WTC11 (cell line): ENCODE results near the gene MT1H. TPM values are rescaled to one million over a fixed set of nuclear protein-coding genes. Genes with fewer than 3 reads are reported as not detected.

Source experiments
- ATAC-seq: fragments of 200-7000 bp; cut with Tn5 transposase; 2 replicates; pipeline ENCODE4 v1.10.0; 2021; ENCODE audit warnings: mild to moderate bottlenecking, moderate library complexity
- CTCF ChIA-PET: fragments of 300-600 bp; sonication (Branson Sonifier 250); formaldehyde crosslinking; loops from one replicate; lab custom pipeline; 2021; ENCODE audit warnings: antibody characterized with exemption; lab: Charles Lee
- POLR2A ChIA-PET: fragments of 350-600 bp; sonication (Branson Sonifier 250); formaldehyde crosslinking; loops from one replicate; lab custom pipeline; 2021; ENCODE audit warnings: antibody characterized with exemption; lab: Charles Lee
- DNase-seq: peaks from one replicate; pipeline ENCODE4 v3.0.0; 2021; ENCODE audit warnings: low spot score
- H3K27ac Mint-ChIP-seq: 2 replicates; pipeline ENCODE4 v1.8.0; 2021; ENCODE audit warnings: mixed read lengths
- H3K27me3 Mint-ChIP-seq: 2 replicates; pipeline ENCODE4 v1.8.0; 2021; ENCODE audit warnings: low read depth, mild to moderate bottlenecking, moderate library complexity, mixed read lengths
- H3K36me3 Mint-ChIP-seq: 2 replicates; pipeline ENCODE4 v1.8.0; 2021; ENCODE audit warnings: mixed read lengths
- H3K4me1 Mint-ChIP-seq: 2 replicates; pipeline ENCODE4 v1.8.0; 2022; ENCODE audit warnings: mixed read lengths
- H3K4me3 Mint-ChIP-seq: 2 replicates; pipeline ENCODE4 v1.8.0; 2021; ENCODE audit warnings: mild to moderate bottlenecking, moderate library complexity, mixed read lengths
- H3K9me3 Mint-ChIP-seq: 2 replicates; pipeline ENCODE4 v1.8.0; 2021; ENCODE audit warnings: mixed read lengths
- ATF3 ChIP-seq: sonication (generic); formaldehyde crosslinking; conservative IDR thresholded peaks from 2 replicates; pipeline ENCODE4 v1.8.1; 2022; ENCODE audit warnings: mild to moderate bottlenecking, missing genetic modification reagents
- CTCF ChIP-seq: fragments of 200-600 bp; IDR thresholded peaks from 2 replicates; pipeline ENCODE4 v1.8.0; 2022; ENCODE audit warnings: antibody characterized with exemption
- E2F4 ChIP-seq: sonication (generic); formaldehyde crosslinking; IDR thresholded peaks from 2 replicates; pipeline ENCODE4 v1.8.1; 2022; ENCODE audit warnings: low read depth, mild to moderate bottlenecking, moderate library complexity, missing genetic modification reagents, borderline replicate concordance
- EMX1 ChIP-seq: fragments of 250-450 bp; sonication (Bioruptor Pico); IDR thresholded peaks from 2 replicates; pipeline ENCODE4 v1.8.0; 2021; ENCODE audit warnings: mild to moderate bottlenecking
- GABPB1 ChIP-seq: sonication (generic); formaldehyde crosslinking; IDR thresholded peaks from 2 replicates; pipeline ENCODE4 v1.8.1; 2023; ENCODE audit warnings: mild to moderate bottlenecking, missing genetic modification reagents
- GRHL2 ChIP-seq: fragments of 250-450 bp; sonication (Bioruptor Pico); IDR thresholded peaks from 2 replicates; pipeline ENCODE4 v1.8.0; 2022; ENCODE audit warnings: mild to moderate bottlenecking, moderate library complexity; ENCODE audit not compliant: insufficient replicate concordance, severe bottlenecking
- GTF2I ChIP-seq: fragments of 250-450 bp; sonication (Bioruptor Pico); conservative IDR thresholded peaks from 2 replicates; pipeline ENCODE4 v1.4.0; 2021; ENCODE audit warnings: mild to moderate bottlenecking
- IRF2 ChIP-seq: sonication (generic); formaldehyde crosslinking; IDR thresholded peaks from 2 replicates; pipeline ENCODE4 v1.8.0; 2022; ENCODE audit warnings: low read depth, missing genetic modification reagents, borderline replicate concordance
- NR1H2 ChIP-seq: sonication (generic); formaldehyde crosslinking; IDR thresholded peaks from 2 replicates; pipeline ENCODE4 v1.9.0; 2021; ENCODE audit warnings: mild to moderate bottlenecking, moderate library complexity, missing genetic modification reagents
- PRRX2 ChIP-seq: fragments of 250-450 bp; sonication (Bioruptor Pico); IDR thresholded peaks from 2 replicates; pipeline ENCODE4 v1.8.0; 2021; ENCODE audit warnings: mild to moderate bottlenecking
- RORB ChIP-seq: fragments of 250-450 bp; sonication (Bioruptor Pico); IDR thresholded peaks from 2 replicates; pipeline ENCODE4 v1.9.0; 2021; ENCODE audit warnings: mild to moderate bottlenecking
- SMAD3 ChIP-seq: sonication (generic); formaldehyde crosslinking; IDR thresholded peaks from 2 replicates; pipeline ENCODE4 v1.8.0; 2022; ENCODE audit warnings: missing genetic modification reagents, mild to moderate bottlenecking, borderline replicate concordance
- SP1 ChIP-seq: sonication (generic); formaldehyde crosslinking; conservative IDR thresholded peaks from 2 replicates; pipeline ENCODE4 v1.8.1; 2022; ENCODE audit warnings: missing genetic modification reagents
- TP53 ChIP-seq: sonication (generic); formaldehyde crosslinking; IDR thresholded peaks from 2 replicates; pipeline ENCODE4 v1.8.1; 2023; ENCODE audit warnings: mild to moderate bottlenecking, missing genetic modification reagents
- USF1 ChIP-seq: sonication (generic); formaldehyde crosslinking; IDR thresholded peaks from 2 replicates; pipeline ENCODE4 v1.8.0; 2022; ENCODE audit warnings: mild to moderate bottlenecking, missing genetic modification reagents
- ZNF396 ChIP-seq: fragments of 250-450 bp; sonication (Bioruptor Pico); IDR thresholded peaks from 2 replicates; pipeline ENCODE4 v1.8.0; 2021; ENCODE audit warnings: mild to moderate bottlenecking, moderate library complexity, borderline replicate concordance
- ZNF425 ChIP-seq: fragments of 250-450 bp; sonication (Bioruptor Pico); conservative IDR thresholded peaks from 2 replicates; pipeline ENCODE4 v1.9.0; 2021; ENCODE audit warnings: mild to moderate bottlenecking
- ZNF532 ChIP-seq: fragments of 250-450 bp; sonication (Bioruptor Pico); IDR thresholded peaks from 2 replicates; pipeline ENCODE4 v1.9.0; 2021; ENCODE audit warnings: mild to moderate bottlenecking, borderline replicate concordance
- total RNA-seq: library from RNA; stranded (reverse); gene quantifications from 3 replicates; pipeline ENCODE4 v1.2.3, GENCODE V29; 2021

The MT1H gene
- total RNA-seq, 1 experiment from 2014 or later = 122 TPM

- Mint-ChIP-seq H3K9me3 (no peaks in the 10 kb centered on the region), H3K27ac (no peak overlapping the region), H3K27me3 (peaks cover 100% of the 10 kb centered on the region), H3K4me3 (no peak overlapping the region), H3K4me1 (peaks cover 34% of the 10 kb centered on the region), H3K36me3 (peaks cover 5% of the 10 kb centered on the region; the same call in 1 of the 2 replicates)
- ATAC-seq (no peak), DNase-seq (no peak)
- POLR2A ChIA-PET = interaction anchor here (1.5 kb wide), 1 partner anchor 14 kb away, joined by 4 read pairs; the partner anchor contains the start of gene MT1E
- no peak for TF ChIP-seq SMAD3 (CRISPR knock-in tag)
- TF ChIP-seq CTCF = no peak
- TF ChIP-seq GABPB1 (CRISPR knock-in tag) = no peak
- no peak for TF ChIP-seq SP1 (CRISPR knock-in tag)
- no peak for TF ChIP-seq PRRX2
- no peak for TF ChIP-seq E2F4 (CRISPR knock-in tag)
- no peak for TF ChIP-seq EMX1
- no peak for TF ChIP-seq ZNF396 (CRISPR knock-in tag)
- no peak for TF ChIP-seq ATF3 (CRISPR knock-in tag)
- TF ChIP-seq NR1H2 = no peak
- no peak for TF ChIP-seq ZNF532 (CRISPR knock-in tag)
- no peak for TF ChIP-seq IRF2 (CRISPR knock-in tag)
- TF ChIP-seq RORB = no peak
- no peak for TF ChIP-seq GTF2I (CRISPR knock-in tag)
- no peak for TF ChIP-seq USF1 (CRISPR knock-in tag)
- TF ChIP-seq TP53 = no peak
- no peak for TF ChIP-seq GRHL2 (CRISPR knock-in tag)
- no peak for TF ChIP-seq ZNF425 (CRISPR knock-in tag)
- CTCF ChIA-PET = interaction anchor here (1.4 kb wide), 1 partner anchor 38 kb away, joined by 3 read pairs; no protein-coding TSS in a partner anchor
Measured at GRCh38 chr16:56639045-56639444, 30.6 kb upstream of the MT1H start.
